HepG2 (cell line): Measurements from ENCODE around the gene FMNL2. TPM values are rescaled to one million over a fixed set of nuclear protein-coding genes. Genes with fewer than 3 reads are reported as not detected.

ENCODE experiments used
- AGO1 ChIP-seq: fragments of 200-400 bp; formaldehyde crosslinking; IDR thresholded peaks from 2 replicates; pipeline ENCODE4 v1.6.1; 2017; ENCODE audit warnings: mild to moderate bottlenecking, low read depth, low read length, moderate library complexity; ENCODE audit not compliant: poor library complexity, severe bottlenecking
- CSRNP1 ChIP-seq: sonication (generic); formaldehyde crosslinking; IDR thresholded peaks from 2 replicates; pipeline ENCODE4 v1.8.1; 2023; ENCODE audit warnings: mild to moderate bottlenecking, missing genetic modification reagents
- ETV5 ChIP-seq: IDR thresholded peaks from 2 replicates; pipeline ENCODE4 v1.6.1; 2018; ENCODE audit warnings: missing biosample characterization, missing genetic modification reagents, inconsistent platforms, borderline replicate concordance
- GTF3A ChIP-seq: sonication (generic); formaldehyde crosslinking; conservative IDR thresholded peaks from 2 replicates; pipeline ENCODE4 v1.4.0; 2020; ENCODE audit warnings: mild to moderate bottlenecking, missing genetic modification reagents
- HBP1 ChIP-seq: IDR thresholded peaks from 2 replicates; pipeline ENCODE4 v1.6.1; 2016; ENCODE audit warnings: low read depth, control low read depth
- HNRNPK ChIP-seq: fragments of 200-400 bp; formaldehyde crosslinking; IDR thresholded peaks from 2 replicates; pipeline ENCODE4 v1.6.1; 2018; ENCODE audit warnings: low read length, low read depth, moderate library complexity, mild to moderate bottlenecking; ENCODE audit not compliant: poor library complexity, severe bottlenecking
- PHF8 ChIP-seq: sonication (generic); formaldehyde crosslinking; IDR thresholded peaks from 2 replicates; pipeline ENCODE4 v1.5.0; 2020; ENCODE audit warnings: missing genetic modification reagents
- PLRG1 ChIP-seq: fragments of 450-650 bp; conservative IDR thresholded peaks from 2 replicates; pipeline ENCODE4 v1.6.1; 2016
- PRMT3 ChIP-seq: sonication (generic); formaldehyde crosslinking; IDR thresholded peaks from 2 replicates; pipeline ENCODE4 v1.8.1; 2022; ENCODE audit warnings: low read depth, mild to moderate bottlenecking, moderate library complexity, missing genetic modification reagents, borderline replicate concordance
- TEAD2 ChIP-seq: sonication (generic); formaldehyde crosslinking; IDR thresholded peaks from 2 replicates; pipeline ENCODE4 v1.9.0; 2021; ENCODE audit warnings: missing genetic modification reagents
- ZNF337 ChIP-seq: sonication (generic); formaldehyde crosslinking; IDR thresholded peaks from 2 replicates; pipeline ENCODE4 v1.5.1; 2020; ENCODE audit warnings: missing genetic modification reagents, low read depth, mild to moderate bottlenecking, borderline replicate concordance
- ZNF451 ChIP-seq: sonication (generic); formaldehyde crosslinking; IDR thresholded peaks from 2 replicates; pipeline ENCODE4 v1.5.0; 2020; ENCODE audit warnings: mild to moderate bottlenecking, missing genetic modification reagents
- ZNF770 ChIP-seq: sonication (generic); formaldehyde crosslinking; IDR thresholded peaks from 2 replicates; pipeline ENCODE4 v1.5.0; 2020; ENCODE audit warnings: mild to moderate bottlenecking, missing genetic modification reagents
- ZNF784 ChIP-seq: sonication (generic); formaldehyde crosslinking; IDR thresholded peaks from 2 replicates; pipeline ENCODE4 v1.5.1; 2020; ENCODE audit warnings: missing genetic modification reagents, mild to moderate bottlenecking, borderline replicate concordance
- ZNF790 ChIP-seq: sonication (generic); formaldehyde crosslinking; IDR thresholded peaks from 2 replicates; pipeline ENCODE4 v1.8.0; 2022; ENCODE audit warnings: missing genetic modification reagents, mild to moderate bottlenecking, borderline replicate concordance
- polyA plus RNA-seq, 8 experiments: library from polyadenylated mRNA; depleted of rRNA in 3 of 8; stranded (reverse) in 7 of 8; unstranded in 1 of 8; fragments of >200 nt; fragmentation: Illumina TruSeq in 4 of 8; extraction: Trizol in 4 of 8; gene quantifications; 2 replicates each; pipeline versions ENCODE4 v1.2.1 to v1.2.3, GENCODE V29; 2011 to 2016; ENCODE audit warnings: low read depth in 4 of 8, missing spikeins in 1 of 8, mixed read lengths in 1 of 8; ENCODE audit not compliant: insufficient read depth in 1 of 8
- total RNA-seq, 5 experiments: library from RNA; depleted of rRNA; stranded (reverse); fragments of >200 nt; fragmentation: Illumina TruSeq; extraction: Trizol; gene quantifications; 2 replicates each; pipeline ENCODE4 v1.2.3, GENCODE V29; 2016; ENCODE audit warnings: low read depth in 1 of 5
- TF ChIP-seq, protein P1 (sequence below): sonication (generic); formaldehyde crosslinking; IDR thresholded peaks from 2 replicates; pipeline ENCODE4 v1.4.0; 2020; ENCODE audit warnings: missing genetic modification reagents, borderline replicate concordance

The FMNL2 gene
- total and polyA plus RNA-seq, 2 of the 13 experiments (the other 11 are each of a cell fraction or from before 2014, with no cell fraction given): 66.5 to 67.7 TPM

DNA sequence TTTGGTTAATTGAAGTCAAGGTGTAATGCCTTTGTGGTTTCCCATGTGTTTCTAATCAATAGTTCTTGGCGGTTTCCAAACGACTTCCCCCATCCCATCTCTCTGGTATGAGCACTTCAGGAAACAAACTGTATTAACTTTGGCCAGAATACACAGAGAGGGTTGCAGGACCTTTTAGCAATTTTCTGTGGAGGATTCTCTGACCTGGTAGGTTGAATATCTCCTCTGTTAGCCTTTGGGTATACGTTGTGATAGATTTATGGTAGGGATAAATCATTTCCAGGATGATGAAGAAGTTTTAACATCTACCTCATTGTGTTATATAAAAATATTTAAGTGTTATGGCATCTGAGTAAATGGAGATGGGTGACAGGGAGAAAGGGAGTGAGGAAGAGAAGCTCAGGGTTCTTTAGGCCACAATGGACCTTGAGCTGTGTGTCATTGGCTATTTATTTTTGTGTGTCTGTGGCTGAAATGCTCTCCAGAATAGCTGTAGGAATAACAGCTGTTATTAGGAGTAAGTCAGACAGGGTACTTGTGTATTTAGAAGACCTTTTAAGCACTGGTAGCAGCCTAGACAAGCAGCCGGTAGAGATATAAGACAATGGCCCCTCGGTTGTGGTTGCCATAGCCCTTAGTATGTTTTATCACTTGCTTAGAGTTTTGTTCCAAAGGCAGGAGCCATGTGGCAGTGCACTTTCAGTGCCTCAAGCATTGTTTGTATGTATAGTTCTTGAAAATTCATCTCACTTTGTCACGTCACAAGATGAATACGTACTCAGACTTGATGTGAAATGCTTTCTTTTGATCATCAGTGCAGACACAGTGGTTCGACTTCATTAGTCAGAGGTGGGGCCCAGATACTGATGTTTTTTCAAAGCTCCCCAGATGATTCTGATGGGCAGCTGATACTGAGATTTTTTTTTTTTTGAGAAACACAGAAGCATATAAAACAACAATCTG lies 91.1 kb downstream of the FMNL2 start (continued):
- TF ChIP-seq PLRG1 (no peak), ZNF790 (CRISPR knock-in tag) (peak; percentile 50; the same call in 1 of the 2 replicates), ETV5 (CRISPR knock-in tag) (peak; percentile 10; the same call in 1 of the 2 replicates), TEAD2 (no peak), HBP1 (CRISPR knock-in tag) (no peak), CSRNP1 (CRISPR knock-in tag) (no peak), GTF3A (CRISPR knock-in tag) (no peak), PHF8 (no peak), HNRNPK (no peak), AGO1 (no peak), ZNF770 (CRISPR knock-in tag) (no peak), ZNF784 (no peak), PRMT3 (CRISPR knock-in tag) (no peak), ZNF451 (CRISPR knock-in tag) (no peak), ZNF337 (no peak)
- TF ChIP-seq, protein P1, sequence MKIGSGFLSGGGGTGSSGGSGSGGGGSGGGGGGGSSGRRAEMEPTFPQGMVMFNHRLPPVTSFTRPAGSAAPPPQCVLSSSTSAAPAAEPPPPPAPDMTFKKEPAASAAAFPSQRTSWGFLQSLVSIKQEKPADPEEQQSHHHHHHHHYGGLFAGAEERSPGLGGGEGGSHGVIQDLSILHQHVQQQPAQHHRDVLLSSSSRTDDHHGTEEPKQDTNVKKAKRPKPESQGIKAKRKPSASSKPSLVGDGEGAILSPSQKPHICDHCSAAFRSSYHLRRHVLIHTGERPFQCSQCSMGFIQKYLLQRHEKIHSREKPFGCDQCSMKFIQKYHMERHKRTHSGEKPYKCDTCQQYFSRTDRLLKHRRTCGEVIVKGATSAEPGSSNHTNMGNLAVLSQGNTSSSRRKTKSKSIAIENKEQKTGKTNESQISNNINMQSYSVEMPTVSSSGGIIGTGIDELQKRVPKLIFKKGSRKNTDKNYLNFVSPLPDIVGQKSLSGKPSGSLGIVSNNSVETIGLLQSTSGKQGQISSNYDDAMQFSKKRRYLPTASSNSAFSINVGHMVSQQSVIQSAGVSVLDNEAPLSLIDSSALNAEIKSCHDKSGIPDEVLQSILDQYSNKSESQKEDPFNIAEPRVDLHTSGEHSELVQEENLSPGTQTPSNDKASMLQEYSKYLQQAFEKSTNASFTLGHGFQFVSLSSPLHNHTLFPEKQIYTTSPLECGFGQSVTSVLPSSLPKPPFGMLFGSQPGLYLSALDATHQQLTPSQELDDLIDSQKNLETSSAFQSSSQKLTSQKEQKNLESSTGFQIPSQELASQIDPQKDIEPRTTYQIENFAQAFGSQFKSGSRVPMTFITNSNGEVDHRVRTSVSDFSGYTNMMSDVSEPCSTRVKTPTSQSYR: peak; percentile 45; the same call in 1 of the 2 replicates
